ENCODE data around the gene YY1. TPM values are rescaled to one million over a fixed set of nuclear protein-coding genes. Genes with fewer than 3 reads are reported as not detected.

Gene YY1
- polyA plus RNA-seq, 5 donors: 104 to 140 (median 120) TPM

DNA sequence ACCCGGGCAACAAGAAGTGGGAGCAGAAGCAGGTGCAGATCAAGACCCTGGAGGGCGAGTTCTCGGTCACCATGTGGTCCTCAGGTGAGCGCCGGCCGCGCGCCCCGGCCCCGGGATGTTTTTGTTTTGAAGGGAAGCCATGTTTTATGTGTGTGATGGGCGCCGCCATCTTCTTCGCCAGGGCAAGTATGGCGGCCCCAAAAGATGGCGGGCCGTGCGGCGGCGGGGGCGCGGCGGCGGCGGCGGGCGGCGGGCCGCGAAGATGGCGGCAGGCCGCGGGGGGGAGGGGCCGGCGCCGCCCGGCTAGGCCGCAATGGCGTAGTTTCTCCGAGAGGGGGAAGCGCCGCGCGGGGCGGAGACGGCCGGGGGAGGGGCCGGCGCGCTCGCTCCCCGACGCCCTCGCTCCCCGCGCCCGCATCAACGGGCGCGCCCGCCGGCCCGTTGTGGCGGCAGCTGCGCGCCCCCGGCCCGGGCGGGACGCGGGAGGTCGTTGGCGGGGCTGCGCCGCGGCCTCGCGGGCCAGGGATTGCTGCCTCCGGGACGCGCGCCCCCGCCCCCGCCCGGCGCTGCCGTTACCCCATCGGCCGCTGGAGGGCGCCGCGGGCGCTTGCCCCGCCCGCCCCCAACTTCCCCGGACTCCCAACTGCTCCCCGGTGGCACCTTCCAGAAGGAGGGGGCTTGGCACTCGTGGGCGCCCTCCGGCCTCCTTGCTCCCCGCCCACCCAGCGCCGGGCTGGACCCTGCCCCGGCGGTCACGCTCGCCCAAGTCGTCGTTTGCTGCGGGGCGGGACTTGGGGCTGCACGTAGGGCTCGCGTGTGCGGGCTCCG lies 1.1 kb downstream of the YY1 start:
- peak; percentile 86 to 88 for DNase-seq

- no peak for DNase-seq
Measured at GRCh38 chr14:100240668-100241032, 1.7 kb downstream of the YY1 start.

DNA sequence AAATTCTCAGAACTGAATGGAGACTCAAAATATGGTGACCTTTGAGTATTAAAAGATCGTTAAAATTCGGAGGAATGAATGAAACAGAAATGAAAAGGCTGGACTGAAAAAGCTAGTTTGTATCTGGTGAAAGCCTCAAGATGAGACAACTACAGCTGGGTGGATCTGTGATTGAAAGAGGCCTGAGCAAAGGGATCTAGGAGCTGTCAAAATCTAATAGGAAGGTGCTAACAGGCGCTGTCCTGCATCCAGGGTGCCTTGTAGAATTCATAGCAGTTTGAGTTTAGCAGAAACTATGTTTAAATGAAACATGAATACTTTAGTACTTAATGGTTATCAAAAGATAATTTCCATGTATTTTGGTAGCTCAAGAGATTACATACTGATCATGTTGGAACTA lies 2.3 kb downstream of the YY1 start:
- no peak for DNase-seq

GRCh38 chr14:100243020-100243419 lies 4.1 kb downstream of the YY1 start:
- no peak for DNase-seq

DNA sequence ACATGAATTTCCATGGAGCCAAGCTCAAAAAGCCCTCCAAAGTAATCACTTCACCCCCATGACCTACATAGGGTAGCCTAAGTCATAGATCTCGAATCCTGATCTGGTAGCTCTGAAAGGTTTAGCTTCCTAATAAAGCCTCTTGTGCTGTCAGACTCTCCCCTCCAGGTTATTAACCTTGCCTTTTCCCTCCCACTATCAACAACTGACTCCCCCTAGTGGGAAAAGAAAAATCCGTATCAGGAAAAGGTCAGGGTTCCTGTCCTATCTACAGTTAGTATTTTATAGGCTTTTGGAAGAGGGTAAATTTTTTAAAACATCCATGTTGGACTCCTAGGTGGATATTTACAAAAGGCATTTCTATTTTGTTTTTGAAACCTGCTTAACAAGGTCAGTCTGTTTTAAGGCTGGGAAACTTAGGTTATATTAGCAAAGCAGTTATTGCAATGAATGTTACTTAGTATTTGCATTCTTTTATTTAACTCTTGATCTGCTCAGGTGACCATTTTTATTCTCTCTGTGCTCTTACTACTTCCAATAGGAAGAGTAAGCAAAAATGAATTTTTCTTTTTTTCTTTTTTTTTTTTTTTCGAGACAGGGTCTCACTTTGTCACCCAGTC lies 8.0 kb downstream of the YY1 start:
- DNase-seq: peak in 1 of 2 donors; percentile 21

DNA sequence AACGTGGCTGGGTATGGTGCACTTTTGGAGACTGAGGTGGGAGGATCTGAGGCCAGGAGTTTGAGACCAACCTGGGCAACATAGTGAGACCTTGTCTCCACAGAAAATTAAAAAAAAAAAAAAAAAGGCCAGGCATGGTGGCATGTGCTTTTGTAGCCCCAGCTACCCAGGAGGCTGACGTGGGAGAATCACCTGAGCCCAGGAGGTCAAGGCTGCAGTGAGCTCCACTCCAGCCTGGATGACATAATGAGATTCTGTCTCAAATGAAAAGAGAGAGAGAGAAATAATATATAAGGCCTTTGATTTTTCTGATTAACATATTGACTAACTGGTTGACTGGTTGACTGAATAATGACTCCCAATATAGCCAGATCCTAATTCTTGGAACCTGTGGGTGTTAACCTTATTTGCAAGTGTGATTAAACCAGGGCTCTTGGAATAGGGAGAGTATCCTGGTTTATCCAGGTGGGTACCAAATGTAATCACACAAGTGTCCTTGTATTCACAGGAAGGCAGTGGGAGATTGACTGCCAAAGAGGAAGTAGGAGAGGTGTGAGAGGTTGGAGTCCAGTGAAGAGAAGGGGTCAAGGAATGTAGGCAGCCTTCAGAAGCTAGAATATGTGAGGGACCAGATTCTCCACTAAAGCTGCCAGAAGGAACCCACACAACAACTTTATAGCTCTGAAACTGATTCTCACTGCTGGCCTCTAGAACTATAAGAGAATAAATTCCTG lies 12.0 kb downstream of the YY1 start:
- DNase-seq: no peak

GRCh38 chr14:100252684-100253083 lies 13.7 kb downstream of the YY1 start:
- no peak for DNase-seq

DNA sequence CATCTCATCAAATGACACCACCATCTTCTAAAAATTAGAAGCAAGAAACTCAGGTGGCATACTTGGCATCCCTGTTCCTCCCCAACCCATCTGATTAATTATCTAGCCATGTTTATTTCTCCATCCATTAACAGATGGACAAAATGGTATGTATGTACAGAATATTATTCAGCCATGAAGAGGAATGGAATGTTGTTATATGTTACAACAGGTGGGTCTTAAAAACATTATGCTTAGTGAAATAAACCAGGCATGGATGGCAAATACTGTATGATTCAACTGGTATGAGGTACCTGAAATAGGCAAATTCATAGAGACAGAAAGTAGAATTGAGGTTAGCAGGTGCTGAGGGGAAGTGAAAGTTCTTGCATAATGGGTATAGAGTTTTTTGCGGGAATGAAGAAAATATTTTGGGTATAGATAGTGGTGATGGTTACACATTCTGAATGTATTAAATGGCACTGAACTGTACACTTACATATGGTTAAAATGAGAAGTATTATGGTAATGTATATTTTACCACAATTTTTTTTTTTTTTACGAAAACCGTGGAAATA lies 17.5 kb downstream of the YY1 start:
- DNase-seq: no peak

GRCh38 chr14:100261621-100262020 lies 22.7 kb downstream of the YY1 start:
- no peak for DNase-seq

GRCh38 chr14:100262545-100262944 lies 23.6 kb downstream of the YY1 start:
- no peak for DNase-seq

GRCh38 chr14:100263141-100263540 lies 24.2 kb downstream of the YY1 start:
- DNase-seq: no peak

GRCh38 chr14:100267990-100268389 lies 29.0 kb downstream of the YY1 start:
- DNase-seq: no peak

- DNase-seq: no peak
Measured at GRCh38 chr14:100268591-100269207, 29.8 kb downstream of the YY1 start.

- peak in 1 of 2 donors; percentile 32 for DNase-seq
Measured at GRCh38 chr14:100271247-100271939, 32.4 kb downstream of the YY1 start.

GRCh38 chr14:100274250-100274649 lies 35.3 kb downstream of the YY1 start:
- no peak for DNase-seq

- no peak for DNase-seq
Measured at GRCh38 chr14:100275214-100275613, 36.3 kb downstream of the YY1 start.

- DNase-seq: no peak
Measured at GRCh38 chr14:100278702-100279101, 39.8 kb downstream of the YY1 start.

GRCh38 chr14:100279133-100279532 lies 40.2 kb downstream of the YY1 start:
- DNase-seq: no peak

DNA sequence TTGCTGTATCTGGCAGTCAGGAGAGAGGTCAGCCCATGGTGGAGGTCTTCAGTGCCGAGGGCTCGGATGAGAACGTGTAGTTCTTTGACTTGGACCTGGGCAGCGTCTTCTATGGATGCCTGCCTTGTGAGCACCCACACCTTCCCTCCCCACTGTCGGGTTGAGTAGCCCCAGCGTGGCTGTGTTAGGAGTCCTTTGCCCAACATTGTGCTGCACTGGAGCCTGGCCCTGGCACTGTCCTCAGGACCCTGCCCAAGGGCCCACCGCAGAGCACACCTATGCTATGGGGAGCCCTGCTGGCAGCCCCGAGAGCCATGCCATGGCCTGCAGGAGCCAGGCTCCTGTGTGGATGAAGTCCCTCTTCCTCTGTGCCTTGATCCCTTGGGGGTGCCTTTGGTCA lies 40.6 kb downstream of the YY1 start:
- no peak for DNase-seq

GRCh38 chr14:100281286-100282082 lies 42.5 kb downstream of the YY1 start:
- peak in 1 of 2 donors; percentile 10 for DNase-seq

GRCh38 chr14:100282083-100282350 lies 43.1 kb downstream of the YY1 start:
- no peak for DNase-seq
